ENCODE measurements around the gene MOB1B. TPM values are rescaled to one million over a fixed set of nuclear protein-coding genes. Genes with fewer than 3 reads are reported as not detected.

Gene MOB1B
- total and polyA plus RNA-seq, 2 of the 13 experiments (the other 11 are each of a cell fraction or from before 2014, with no cell fraction given) = 3.9 to 4.0 TPM

DNA sequence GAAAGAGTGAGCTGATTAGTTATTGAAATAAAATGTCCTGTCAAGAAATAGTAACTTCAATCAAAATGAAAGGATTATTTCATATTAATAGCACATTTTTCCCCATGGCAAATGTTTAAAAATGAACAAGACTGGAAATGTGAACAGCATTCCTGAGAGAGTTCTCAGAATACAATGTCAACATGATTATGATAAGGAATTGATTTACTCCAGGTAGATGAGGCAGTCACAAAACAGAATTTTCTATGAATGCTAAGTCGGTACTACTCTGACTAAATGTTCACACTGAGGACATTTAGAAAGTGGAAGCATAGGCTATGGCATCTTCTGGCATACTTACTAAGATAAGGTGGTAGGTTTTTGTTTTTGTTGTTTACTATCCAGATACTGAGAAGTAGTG lies 43.1 kb upstream of the MOB1B start:
- H3K36me3 ChIP-seq (replicated peaks in 1 of 2; ENCODE audit: control insufficient read depth in 1 of 2, insufficient read depth in 2 of 2, low read length in 2 of 2) = no peaks in the 10 kb centered on the region
- H3K27me3 ChIP-seq (ENCODE audit: control insufficient read depth in 1 of 2, insufficient read depth in 2 of 2, low read length in 2 of 2) = no peaks in the 10 kb centered on the region; a peak in 2 of 5 replicates
- ATAC-seq (no peak), FAIRE-seq (no peak), DNase-seq (ENCODE audit: low spot score) (no peak)
- H3K9me3 ChIP-seq (ENCODE audit: low read length) = no peaks in the 10 kb centered on the region
- H3K4me1 ChIP-seq (ENCODE audit: insufficient read depth, low read length) = no peaks in the 10 kb centered on the region
- TF ChIP-seq ZNF232 (CRISPR knock-in tag; IDR thresholded peaks at IDR 0.05; ENCODE audit: borderline replicate concordance) (no peak), ZNF660 (CRISPR knock-in tag; IDR thresholded peaks at IDR 0.05; ENCODE audit: borderline replicate concordance, low read depth) (no peak), SALL1 (CRISPR knock-in tag; IDR thresholded peaks at IDR 0.05) (no peak), ZNF737 (CRISPR knock-in tag; IDR thresholded peaks at IDR 0.05; ENCODE audit: borderline replicate concordance) (no peak), MEF2D (CRISPR knock-in tag; IDR thresholded peaks at IDR 0.05) (no peak), MED13 (CRISPR knock-in tag; IDR thresholded peaks at IDR 0.05) (no peak), EHMT2 (IDR thresholded peaks at IDR 0.05; ENCODE audit: borderline replicate concordance, low read depth, low read length) (no peak), MED8 (CRISPR knock-in tag; IDR thresholded peaks at IDR 0.05; ENCODE audit: insufficient replicate concordance) (no peak), ZNF446 (CRISPR knock-in tag; IDR thresholded peaks at IDR 0.05) (no peak)
- TF ChIP-seq, protein P1, sequence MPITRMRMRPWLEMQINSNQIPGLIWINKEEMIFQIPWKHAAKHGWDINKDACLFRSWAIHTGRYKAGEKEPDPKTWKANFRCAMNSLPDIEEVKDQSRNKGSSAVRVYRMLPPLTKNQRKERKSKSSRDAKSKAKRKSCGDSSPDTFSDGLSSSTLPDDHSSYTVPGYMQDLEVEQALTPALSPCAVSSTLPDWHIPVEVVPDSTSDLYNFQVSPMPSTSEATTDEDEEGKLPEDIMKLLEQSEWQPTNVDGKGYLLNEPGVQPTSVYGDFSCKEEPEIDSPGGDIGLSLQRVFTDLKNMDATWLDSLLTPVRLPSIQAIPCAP (CRISPR knock-in tag; IDR thresholded peaks at IDR 0.05; ENCODE audit: low read depth) = no peak
- no peaks in the 10 kb centered on the region for H4K20me1 ChIP-seq (ENCODE audit: insufficient read depth, low read length)
- ChIA-PET POLR2A (no interaction called here), CTCF (ENCODE audit: low intra/inter-chr PET ratio, low total read pairs) (no interaction called here)
- in situ Hi-C loops (cut with HindIII; ENCODE audit: extremely low pct_ligation_motif_present, low pct_unique_long_range_greater_than_20kb) (no loop called here), intact Hi-C loops (cut with micrococcal nuclease; ENCODE audit: unreplicated experiment) (no loop called here)
- no peak overlapping the region for H3K4me3 ChIP-seq (replicated peaks in 1 of 3; ENCODE audit: insufficient read depth in 1 of 3, low read depth in 2 of 3, low read length in 3 of 3)
- no peaks in the 10 kb centered on the region for H3K79me2 ChIP-seq (ENCODE audit: insufficient read depth, low read length)
- H3K4me2 ChIP-seq (ENCODE audit: low read depth, low read length) = no peak overlapping the region
- H3K27ac ChIP-seq (ENCODE audit: extremely low read length, insufficient read depth, low read length) = no peak overlapping the region
- H3K9ac ChIP-seq (ENCODE audit: insufficient read depth, low read depth, low read length) = no peak overlapping the region
- H2AFZ ChIP-seq (ENCODE audit: low read length) = no peak overlapping the region
- whole genome bisulfite sequencing (ENCODE audit: low lambda C conversion rate) = 0% methylated on average over 1 of the region's 1 CpG
- no TSS peak for BruUV-seq (replicated peaks)
